GM10847 (cell line): ENCODE data around the gene GOLGA6A.

Experiments used
- POLR2A ChIP-seq: IDR thresholded peaks from 2 replicates; pipeline ENCODE4 v1.6.1; 2011; ENCODE audit not compliant: insufficient read length; ENCODE audit errors: extremely low read depth

The GOLGA6A gene

GRCh38 chr15:74035121-74036017 is 47.0 kb downstream of the GOLGA6A start:
- TF ChIP-seq POLR2A: no peak

GRCh38 chr15:74034206-74034755 is 48.1 kb downstream of the GOLGA6A start:
- TF ChIP-seq POLR2A: no peak

GRCh38 chr15:74032606-74033561 is 49.5 kb downstream of the GOLGA6A start:
- no peak for TF ChIP-seq POLR2A

- TF ChIP-seq POLR2A: no peak
Measured at GRCh38 chr15:74032046-74032445, 50.3 kb downstream of the GOLGA6A start.

GRCh38 chr15:74028646-74029045 is 53.7 kb downstream of the GOLGA6A start:
- no peak for TF ChIP-seq POLR2A

GRCh38 chr15:74027688-74028087 is 54.7 kb downstream of the GOLGA6A start:
- no peak for TF ChIP-seq POLR2A

- TF ChIP-seq POLR2A: no peak
Measured at GRCh38 chr15:74025436-74025835, 56.9 kb downstream of the GOLGA6A start.

- no peak for TF ChIP-seq POLR2A
Measured at GRCh38 chr15:74024687-74025086, 57.7 kb downstream of the GOLGA6A start.

- TF ChIP-seq POLR2A: no peak
Measured at GRCh38 chr15:74022706-74023470, 59.5 kb downstream of the GOLGA6A start.
